ENCODE data around the gene ANXA5. TPM values are rescaled to one million over a fixed set of nuclear protein-coding genes. Genes with fewer than 3 reads are reported as not detected.
A peak's percentile ranks its signal among the peaks of the same experiment; 100 is the strongest.

ANXA5 gene
- total and polyA plus RNA-seq, 9 of the 15 experiments (the other 6 are each of a cell fraction or from before 2014, with no cell fraction given) = 49.9 to 131 (median 84.5) TPM

GRCh38 chr4:121656269-121656641 lies 40.5 kb downstream of the ANXA5 start:
- no peaks in the 10 kb centered on the region for H3K36me3 ChIP-seq (ENCODE audit: control insufficient read depth, insufficient read depth, low read length)
- H4K20me1 ChIP-seq (replicated peaks; ENCODE audit: control insufficient read depth, insufficient read depth, low read length) = no peaks in the 10 kb centered on the region
- H3K4me1 ChIP-seq (replicated peaks in 1 of 2; ENCODE audit: control insufficient read depth in 2 of 2, insufficient read depth in 2 of 2, low read length in 2 of 2) = no peaks in the 10 kb centered on the region; a peak in 1 of 5 replicates
- H3K79me2 ChIP-seq (ENCODE audit: control insufficient read depth, insufficient read depth, low read length) = no peaks in the 10 kb centered on the region
- H3K4me2 ChIP-seq (ENCODE audit: insufficient read depth, low read length) = no peak overlapping the region
- FAIRE-seq (no peak), ATAC-seq (peak; percentile 93), DNase-seq (ENCODE audit: extremely low read depth in 1 of 4, low spot score in 3 of 4) (peak; percentile 42 to 64 (median 47))
- no peaks in the 10 kb centered on the region for H3K9me1 ChIP-seq (ENCODE audit: control insufficient read depth, insufficient read depth, low read length)
- in situ Hi-C loops (cut with MboI) = no loop called here
- no TSS peak for BruUV-seq (replicated peaks)
- no peaks in the 10 kb centered on the region for H3K27me3 ChIP-seq (ENCODE audit: control insufficient read depth in 2 of 2, insufficient read depth in 2 of 2, low read length in 2 of 2)
- no peak overlapping the region for H3K27ac ChIP-seq (ENCODE audit: extremely low read depth, low read depth, low read length)
- 19% methylated on average over 5 of the region's 5 CpGs for WGBS (ENCODE audit: insufficient coverage, low coverage, missing lambda C conversion rate)
- no peak overlapping the region for H3K4me3 ChIP-seq
- intact Hi-C loops (cut with micrococcal nuclease) = loop anchor here (1.0 to 5.0 kb wide), 6 partner anchors 71 to 1499 kb away; no protein-coding TSS in a partner anchor
- H3K9ac ChIP-seq (ENCODE audit: insufficient read depth in 1 of 2, low read depth in 2 of 2, low read length in 2 of 2) = no peak overlapping the region
- H3K9me3 ChIP-seq (replicated peaks; ENCODE audit: control insufficient read depth, insufficient read depth, low read depth, low read length) = no peaks in the 10 kb centered on the region
- CTCF ChIA-PET (ENCODE audit: low intra/inter-chr PET ratio) = interaction anchor here (0.8 to 1.3 kb wide), 3 partner anchors 194 to 1585 kb away, joined by 3 to 4 read pairs (median 3); no protein-coding TSS in a partner anchor
- POLR2A ChIA-PET = interaction anchor here (0.5 kb wide), 1 partner anchor 16 kb away, joined by 4 read pairs; no protein-coding TSS in a partner anchor
- H2AFZ ChIP-seq (ENCODE audit: low read depth, low read length) = no peak overlapping the region
- TF ChIP-seq GABPB1 (CRISPR knock-in tag; IDR thresholded peaks at IDR 0.05) (no peak), ZKSCAN8 (CRISPR knock-in tag; IDR thresholded peaks at IDR 0.05) (no peak), MAFK (IDR thresholded peaks at IDR 0.05; ENCODE audit: low read length) (no peak), ZNF217 (CRISPR knock-in tag; IDR thresholded peaks at IDR 0.05) (no peak), SRSF1 (IDR thresholded peaks at IDR 0.05; ENCODE audit: low read depth, low read length) (no peak), BRD9 (IDR thresholded peaks at IDR 0.05; ENCODE audit: low read depth, partially characterized antibody) (no peak), PHF8 (IDR thresholded peaks at IDR 0.05; ENCODE audit: borderline replicate concordance, low read length) (no peak), HBP1 (CRISPR knock-in tag; IDR thresholded peaks at IDR 0.05) (0 out of 2 replicates have a peak, but pooled peaks have one; percentile 38), ASH1L (IDR thresholded peaks at IDR 0.05; ENCODE audit: borderline replicate concordance, low read depth, partially characterized antibody) (no peak), U2AF1 (optimal IDR thresholded peaks at IDR 0.05; ENCODE audit: low read depth, low read length) (no peak), TEAD4 (IDR thresholded peaks at IDR 0.05; ENCODE audit: low read length) (no peak), TEAD4 (CRISPR knock-in tag; IDR thresholded peaks at IDR 0.05; ENCODE audit: borderline replicate concordance) (no peak), XRCC4 (IDR thresholded peaks at IDR 0.05; ENCODE audit: extremely low read depth, insufficient read depth, insufficient read length) (no peak)
- TF ChIP-seq, protein P1, sequence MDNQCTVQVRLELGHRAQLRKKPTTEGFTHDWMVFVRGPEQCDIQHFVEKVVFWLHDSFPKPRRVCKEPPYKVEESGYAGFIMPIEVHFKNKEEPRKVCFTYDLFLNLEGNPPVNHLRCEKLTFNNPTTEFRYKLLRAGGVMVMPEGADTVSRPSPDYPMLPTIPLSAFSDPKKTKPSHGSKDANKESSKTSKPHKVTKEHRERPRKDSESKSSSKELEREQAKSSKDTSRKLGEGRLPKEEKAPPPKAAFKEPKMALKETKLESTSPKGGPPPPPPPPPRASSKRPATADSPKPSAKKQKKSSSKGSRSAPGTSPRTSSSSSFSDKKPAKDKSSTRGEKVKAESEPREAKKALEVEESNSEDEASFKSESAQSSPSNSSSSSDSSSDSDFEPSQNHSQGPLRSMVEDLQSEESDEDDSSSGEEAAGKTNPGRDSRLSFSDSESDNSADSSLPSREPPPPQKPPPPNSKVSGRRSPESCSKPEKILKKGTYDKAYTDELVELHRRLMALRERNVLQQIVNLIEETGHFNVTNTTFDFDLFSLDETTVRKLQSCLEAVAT (IDR thresholded peaks at IDR 0.05) = 0 out of 4 replicates have a peak, but pooled peaks of 1 of the 2 experiments have one; percentile 48
- TF ChIP-seq, protein P2, sequence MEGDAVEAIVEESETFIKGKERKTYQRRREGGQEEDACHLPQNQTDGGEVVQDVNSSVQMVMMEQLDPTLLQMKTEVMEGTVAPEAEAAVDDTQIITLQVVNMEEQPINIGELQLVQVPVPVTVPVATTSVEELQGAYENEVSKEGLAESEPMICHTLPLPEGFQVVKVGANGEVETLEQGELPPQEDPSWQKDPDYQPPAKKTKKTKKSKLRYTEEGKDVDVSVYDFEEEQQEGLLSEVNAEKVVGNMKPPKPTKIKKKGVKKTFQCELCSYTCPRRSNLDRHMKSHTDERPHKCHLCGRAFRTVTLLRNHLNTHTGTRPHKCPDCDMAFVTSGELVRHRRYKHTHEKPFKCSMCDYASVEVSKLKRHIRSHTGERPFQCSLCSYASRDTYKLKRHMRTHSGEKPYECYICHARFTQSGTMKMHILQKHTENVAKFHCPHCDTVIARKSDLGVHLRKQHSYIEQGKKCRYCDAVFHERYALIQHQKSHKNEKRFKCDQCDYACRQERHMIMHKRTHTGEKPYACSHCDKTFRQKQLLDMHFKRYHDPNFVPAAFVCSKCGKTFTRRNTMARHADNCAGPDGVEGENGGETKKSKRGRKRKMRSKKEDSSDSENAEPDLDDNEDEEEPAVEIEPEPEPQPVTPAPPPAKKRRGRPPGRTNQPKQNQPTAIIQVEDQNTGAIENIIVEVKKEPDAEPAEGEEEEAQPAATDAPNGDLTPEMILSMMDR (IDR thresholded peaks at IDR 0.05 in 2 of 3, conservative IDR thresholded peaks at IDR 0.05 in 1 of 3; ENCODE audit: insufficient read depth in 2 of 3, low read depth in 1 of 3, low read length in 3 of 3) = peak; percentile 48 to 64 (median 64); a peak in 5 of 6 replicates
- TF ChIP-seq, protein P3, sequence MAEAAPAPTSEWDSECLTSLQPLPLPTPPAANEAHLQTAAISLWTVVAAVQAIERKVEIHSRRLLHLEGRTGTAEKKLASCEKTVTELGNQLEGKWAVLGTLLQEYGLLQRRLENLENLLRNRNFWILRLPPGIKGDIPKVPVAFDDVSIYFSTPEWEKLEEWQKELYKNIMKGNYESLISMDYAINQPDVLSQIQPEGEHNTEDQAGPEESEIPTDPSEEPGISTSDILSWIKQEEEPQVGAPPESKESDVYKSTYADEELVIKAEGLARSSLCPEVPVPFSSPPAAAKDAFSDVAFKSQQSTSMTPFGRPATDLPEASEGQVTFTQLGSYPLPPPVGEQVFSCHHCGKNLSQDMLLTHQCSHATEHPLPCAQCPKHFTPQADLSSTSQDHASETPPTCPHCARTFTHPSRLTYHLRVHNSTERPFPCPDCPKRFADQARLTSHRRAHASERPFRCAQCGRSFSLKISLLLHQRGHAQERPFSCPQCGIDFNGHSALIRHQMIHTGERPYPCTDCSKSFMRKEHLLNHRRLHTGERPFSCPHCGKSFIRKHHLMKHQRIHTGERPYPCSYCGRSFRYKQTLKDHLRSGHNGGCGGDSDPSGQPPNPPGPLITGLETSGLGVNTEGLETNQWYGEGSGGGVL (CRISPR knock-in tag; IDR thresholded peaks at IDR 0.05) = no peak
